B cell (primary cell): ENCODE results near the gene TSC22D2. TPM values are rescaled to one million over a fixed set of nuclear protein-coding genes. Genes with fewer than 3 reads are reported as not detected.

ENCODE experiments used
- ATAC-seq: fragments of 200-7000 bp; cut with Tn5 transposase; one replicate; pipeline ENCODE4 v1.10.0; 2021; ENCODE audit warnings: low read depth, mild to moderate bottlenecking, moderate number of reproducible peaks, moderate library complexity
- CTCF ChIA-PET: fragments of 350-600 bp; sonication (Branson Sonifier 250); formaldehyde crosslinking; loops from one replicate; lab custom pipeline; 2021; ENCODE audit warnings: antibody characterized with exemption, inconsistent platforms; lab: Charles Lee
- POLR2A ChIA-PET: fragments of 350-600 bp; sonication (Branson Sonifier 250); formaldehyde crosslinking; loops from one replicate; lab custom pipeline; 2021; ENCODE audit warnings: antibody characterized with exemption; lab: Charles Lee
- DNase-seq: peaks from one replicate; pipeline ENCODE4 v3.0.0; 2013
- H2AFZ ChIP-seq: 2 replicates; pipeline ENCODE4 v1.6.1; 2012; ENCODE audit warnings: mild to moderate bottlenecking, low read depth, low read length; ENCODE audit not compliant: insufficient read depth, poor library complexity, severe bottlenecking
- H3K27ac ChIP-seq, 2 donors: 1 replicate in 1 of 2; 2 replicates in 1 of 2; pipeline ENCODE4 v1.5.1; 2012 to 2013; ENCODE audit warnings: low read length in 2 of 2, mild to moderate bottlenecking in 2 of 2, moderate library complexity in 1 of 2
- H3K27me3 ChIP-seq, 4 experiments: fragments of 200-600 bp in 1 of 4; sonication (generic) in 1 of 4; replicated peaks in 1 of 4; 1 replicate in 2 of 4; 2 replicates in 2 of 4; pipeline versions ENCODE4 v1.6.1 to v1.7.0; 2013 to 2016; ENCODE audit warnings: low read length in 3 of 4, mild to moderate bottlenecking in 2 of 4, mixed read lengths in 1 of 4, moderate library complexity in 1 of 4; ENCODE audit not compliant: insufficient read depth in 4 of 4, control insufficient read depth in 3 of 4; ENCODE audit errors: control extremely low read depth in 1 of 4
- H3K36me3 ChIP-seq, 2 experiments: replicated peaks in 1 of 2; 1 replicate in 1 of 2; 2 replicates in 1 of 2; pipeline versions ENCODE4 v1.6.1 to v1.7.1; 2013; ENCODE audit warnings: low read length in 1 of 2; ENCODE audit not compliant: insufficient read depth in 2 of 2, control insufficient read depth in 1 of 2; ENCODE audit errors: control extremely low read depth in 1 of 2, extremely low read depth in 1 of 2
- H3K4me1 ChIP-seq, 2 donors: fragments of 200-600 bp in 1 of 2; sonication (generic) in 1 of 2; 1 replicate in 1 of 2; 2 replicates in 1 of 2; pipeline versions ENCODE4 v1.5.1 to v1.6.1; 2013 to 2017; ENCODE audit warnings: low read length in 2 of 2; ENCODE audit not compliant: control insufficient read depth in 2 of 2, insufficient read depth in 2 of 2
- H3K4me2 ChIP-seq: replicated peaks from 2 replicates; pipeline ENCODE3; 2012; ENCODE audit warnings: mild to moderate bottlenecking, low read depth, low read length; ENCODE audit not compliant: poor library complexity, severe bottlenecking
- H3K4me3 ChIP-seq, 5 experiments: fragments of 200-600 bp in 1 of 5; sonication (generic) in 1 of 5; 1 replicate in 3 of 5; 2 replicates in 2 of 5; pipeline versions ENCODE4 v1.5.1 to v1.7.0; 2011 to 2016; ENCODE audit warnings: low read length in 4 of 5, mild to moderate bottlenecking in 4 of 5, low read depth in 2 of 5, control low read depth in 1 of 5, moderate library complexity in 1 of 5; ENCODE audit not compliant: insufficient read depth in 1 of 5; ENCODE audit errors: control extremely low read depth in 1 of 5, extremely low read depth in 1 of 5
- H3K79me2 ChIP-seq: fragments of 200-600 bp; sonication (generic); one replicate; pipeline ENCODE4 v1.6.0; 2016; ENCODE audit warnings: low read length; ENCODE audit not compliant: control insufficient read depth, insufficient read depth
- H3K9ac ChIP-seq: fragments of 200-600 bp; sonication (generic); 2 replicates; pipeline ENCODE4 v1.6.1; 2017; ENCODE audit warnings: mild to moderate bottlenecking, low read length, moderate library complexity
- H3K9me3 ChIP-seq, 3 donors: one replicate each; pipeline versions ENCODE4 v1.6.1 to v1.7.1; 2013; ENCODE audit warnings: low read length in 2 of 3; ENCODE audit not compliant: control insufficient read depth in 2 of 3, insufficient read depth in 1 of 3; ENCODE audit errors: control extremely low read depth in 1 of 3
- H4K20me1 ChIP-seq: 2 replicates; pipeline ENCODE4 v1.6.0; 2012; ENCODE audit warnings: mild to moderate bottlenecking, low read length; ENCODE audit not compliant: insufficient read depth, control insufficient read depth, poor library complexity, severe bottlenecking
- H3K27ac Mint-ChIP-seq: one replicate; pipeline ENCODE4 v1.8.0; 2021; ENCODE audit warnings: mixed read lengths
- H3K27me3 Mint-ChIP-seq: one replicate; pipeline ENCODE4 v1.8.0; 2021; ENCODE audit warnings: mixed read lengths
- H3K4me1 Mint-ChIP-seq: one replicate; pipeline ENCODE4 v1.8.0; 2021; ENCODE audit warnings: mixed read lengths
- H3K4me3 Mint-ChIP-seq: one replicate; pipeline ENCODE4 v1.8.0; 2021; ENCODE audit warnings: mixed read lengths
- H3K9me3 Mint-ChIP-seq: one replicate; pipeline ENCODE4 v1.8.0; 2022; ENCODE audit warnings: mixed read lengths; ENCODE audit not compliant: insufficient read depth
- EZH2 ChIP-seq: IDR thresholded peaks from 2 replicates; pipeline ENCODE4 v1.6.1; 2012; ENCODE audit warnings: borderline replicate concordance, low read depth, mild to moderate bottlenecking, moderate library complexity, low read length; ENCODE audit not compliant: insufficient read depth, poor library complexity, severe bottlenecking
- WGBS: methylation state at CpG from one replicate; pipeline ENCODE4 v1.1.5; 2013; ENCODE audit warnings: missing lambda C conversion rate; ENCODE audit not compliant: insufficient coverage; 5-methylcytosine and 5-hydroxymethylcytosine counted together
- intact Hi-C: fragments of 100-400 bp; cut with micrococcal nuclease; formaldehyde crosslinking; loops from one replicate; pipeline ENCODE4 v1.10.0; 2022
- polyA plus RNA-seq: library from polyadenylated mRNA; depleted of rRNA; stranded (reverse); fragments of >200 nt; gene quantifications from 2 replicates; pipeline ENCODE4 v1.2.3, GENCODE V29; 2012
- total RNA-seq, 2 donors: library from RNA; stranded (reverse); fragments of 120-200 nt in 1 of 2; gene quantifications; 1 replicate in 1 of 2; 2 replicates in 1 of 2; pipeline versions ENCODE4 v1.2.3 to v1.2.4, GENCODE V29; 2013 to 2022
- TF ChIP-seq, protein P1 (sequence below): fragments of 200-600 bp; IDR thresholded peaks from one replicate; pipeline ENCODE4 v1.8.0; 2022; ENCODE audit warnings: antibody characterized with exemption, mild to moderate bottlenecking

Gene TSC22D2
- total and polyA plus RNA-seq, 2 donors (not counting 1 experiment from before 2014, with no cell fraction given), result 17.2 to 45.9 TPM

- ChIA-PET CTCF (interaction anchor here (0.7 kb wide), 1 partner anchor 28 kb away, joined by 4 read pairs; no protein-coding TSS in a partner anchor), POLR2A (no interaction called here)
- no peak overlapping the region for H3K4me3 ChIP-seq
- H3K4me1 Mint-ChIP-seq, result no peaks in the 10 kb centered on the region
- no peaks in the 10 kb centered on the region for H3K4me1 ChIP-seq
- no peak overlapping the region for H2AFZ ChIP-seq
- no peaks in the 10 kb centered on the region for H4K20me1 ChIP-seq
- ATAC-seq, result no peak
- H3K27ac Mint-ChIP-seq, result no peak overlapping the region
- H3K36me3 ChIP-seq, result peaks cover 2 to 7% of the 10 kb centered on the region in 2 experiments
- H3K27ac ChIP-seq, result no peak overlapping the region
- no peaks in the 10 kb centered on the region for H3K9me3 ChIP-seq
- no peaks in the 10 kb centered on the region for H3K9me3 Mint-ChIP-seq
- H3K27me3 Mint-ChIP-seq, result no peaks in the 10 kb centered on the region
- no peak overlapping the region for H3K4me2 ChIP-seq
- TF ChIP-seq EZH2, result no peak
- TF ChIP-seq, protein P1, sequence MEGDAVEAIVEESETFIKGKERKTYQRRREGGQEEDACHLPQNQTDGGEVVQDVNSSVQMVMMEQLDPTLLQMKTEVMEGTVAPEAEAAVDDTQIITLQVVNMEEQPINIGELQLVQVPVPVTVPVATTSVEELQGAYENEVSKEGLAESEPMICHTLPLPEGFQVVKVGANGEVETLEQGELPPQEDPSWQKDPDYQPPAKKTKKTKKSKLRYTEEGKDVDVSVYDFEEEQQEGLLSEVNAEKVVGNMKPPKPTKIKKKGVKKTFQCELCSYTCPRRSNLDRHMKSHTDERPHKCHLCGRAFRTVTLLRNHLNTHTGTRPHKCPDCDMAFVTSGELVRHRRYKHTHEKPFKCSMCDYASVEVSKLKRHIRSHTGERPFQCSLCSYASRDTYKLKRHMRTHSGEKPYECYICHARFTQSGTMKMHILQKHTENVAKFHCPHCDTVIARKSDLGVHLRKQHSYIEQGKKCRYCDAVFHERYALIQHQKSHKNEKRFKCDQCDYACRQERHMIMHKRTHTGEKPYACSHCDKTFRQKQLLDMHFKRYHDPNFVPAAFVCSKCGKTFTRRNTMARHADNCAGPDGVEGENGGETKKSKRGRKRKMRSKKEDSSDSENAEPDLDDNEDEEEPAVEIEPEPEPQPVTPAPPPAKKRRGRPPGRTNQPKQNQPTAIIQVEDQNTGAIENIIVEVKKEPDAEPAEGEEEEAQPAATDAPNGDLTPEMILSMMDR, result no peak
- WGBS, result no CpG with 5 or more reads among the region's 1 CpG
- intact Hi-C loops, result no loop called here
- DNase-seq, result no peak
- H3K4me3 Mint-ChIP-seq, result no peak overlapping the region
- no peaks in the 10 kb centered on the region for H3K79me2 ChIP-seq
- no peaks in the 10 kb centered on the region for H3K27me3 ChIP-seq
- no peak overlapping the region for H3K9ac ChIP-seq
Observed at GRCh38 chr3:150462108-150462507, 54.0 kb downstream of the TSC22D2 start.

DNA sequence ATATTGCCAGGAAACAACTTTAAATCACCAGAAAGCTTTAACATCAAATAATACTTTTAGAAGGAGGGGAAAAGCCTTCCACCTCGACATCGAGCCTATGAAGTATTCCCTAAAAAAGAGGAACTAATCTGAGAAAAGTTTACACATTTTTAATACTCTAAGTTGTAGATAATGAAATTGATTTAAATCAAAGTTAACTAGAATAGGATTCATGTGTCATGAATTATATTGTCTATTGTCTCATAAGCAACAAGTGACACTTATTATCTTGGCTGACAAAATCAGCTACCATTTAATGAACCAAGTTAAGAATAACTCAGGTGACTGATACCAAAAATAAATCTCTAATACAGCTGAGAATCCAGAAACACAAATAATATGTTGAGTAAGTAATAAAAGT is 56.6 kb downstream of the TSC22D2 start:
- Histone ChIP-seq H2AFZ (no peak overlapping the region), H3K27ac (no peak overlapping the region), H3K79me2 (no peaks in the 10 kb centered on the region), H3K36me3 (peaks cover 0 to 3% of the 10 kb centered on the region in 2 experiments), H3K27me3 (no peaks in the 10 kb centered on the region), H3K4me3 (no peak overlapping the region), H3K9ac (no peak overlapping the region), H3K4me2 (no peak overlapping the region), H3K4me1 (no peaks in the 10 kb centered on the region), H4K20me1 (no peaks in the 10 kb centered on the region), H3K9me3 (no peaks in the 10 kb centered on the region)
- H3K4me3 Mint-ChIP-seq, result no peak overlapping the region
- intact Hi-C loops, result no loop called here
- no peaks in the 10 kb centered on the region for H3K9me3 Mint-ChIP-seq
- TF ChIP-seq, protein P1, result no peak
- no peak for TF ChIP-seq EZH2
- CTCF ChIA-PET, result no interaction called here
- POLR2A ChIA-PET, result no interaction called here
- no peak for DNase-seq
- no peaks in the 10 kb centered on the region for H3K4me1 Mint-ChIP-seq
- ATAC-seq, result no peak
- H3K27ac Mint-ChIP-seq, result no peak overlapping the region
- WGBS, result no CpG with 5 or more reads among the region's 2 CpGs
- no peaks in the 10 kb centered on the region for H3K27me3 Mint-ChIP-seq
